SK-N-SH (cell line): ENCODE measurements around the gene TGM5. TPM values are rescaled to one million over a fixed set of nuclear protein-coding genes. Genes with fewer than 3 reads are reported as not detected.
A peak's percentile ranks its signal among the peaks of the same experiment; 100 is the strongest.

Experiments
- CTCF ChIA-PET: fragments of 300-600, 350-600 bp; formaldehyde crosslinking; extraction: SDS; loops from one replicate; lab custom pipeline; 2021; lab: Yijun Ruan, JAX
- POLR2A ChIA-PET: fragments of 350-600 bp; sonication (Branson Sonifier 250); formaldehyde crosslinking; extraction: SDS; loops from one replicate; lab custom pipeline; 2020; ENCODE audit warnings: antibody characterized with exemption, inconsistent platforms; lab: Yijun Ruan, JAX
- DNase-seq: peaks from one replicate; pipeline ENCODE4 v3.0.0; 2012
- H2AFZ ChIP-seq: fragments of 200-600 bp; sonication (generic); 2 replicates; pipeline ENCODE4 v1.8.1; 2016; ENCODE audit warnings: antibody characterized with exemption, mild to moderate bottlenecking, low read depth
- H3F3A ChIP-seq: fragments of 200-600 bp; sonication (generic); replicated peaks from 2 replicates; pipeline ENCODE3; 2016; ENCODE audit warnings: antibody characterized with exemption, mild to moderate bottlenecking; ENCODE audit not compliant: insufficient read depth
- H3K27ac ChIP-seq, 2 experiments: fragments of 200-500 bp in 1 of 2; fragments of 200-600 bp in 1 of 2; sonication (Bioruptor generic) in 1 of 2; sonication (generic), shearing (Covaris generic) in 1 of 2; 2 replicates each; pipeline versions ENCODE4 v1.5.1 to v1.6.1; 2014 to 2016; ENCODE audit warnings: low read depth in 2 of 2, inconsistent platforms in 1 of 2, low read length in 1 of 2, mild to moderate bottlenecking in 1 of 2, mixed read lengths in 1 of 2
- H3K27me3 ChIP-seq: fragments of 200-600 bp; sonication (generic), shearing (Covaris generic); 2 replicates; pipeline ENCODE4 v1.6.1; 2016; ENCODE audit warnings: mixed run types; ENCODE audit not compliant: insufficient read depth
- H3K36me3 ChIP-seq, 2 experiments: fragments of 200-500 bp in 1 of 2; fragments of 200-600 bp in 1 of 2; sonication (Bioruptor generic) in 1 of 2; sonication (generic) in 1 of 2; replicated peaks in 1 of 2; 2 replicates each; pipeline versions ENCODE3 to v1.5.1; 2014 to 2016; ENCODE audit warnings: low read length in 1 of 2, mild to moderate bottlenecking in 1 of 2; ENCODE audit not compliant: insufficient read depth in 2 of 2, control insufficient read depth in 1 of 2
- H3K4me1 ChIP-seq, 2 experiments: fragments of 200-500 bp in 1 of 2; fragments of 200-600 bp in 1 of 2; sonication (Bioruptor generic) in 1 of 2; sonication (generic), shearing (Covaris generic) in 1 of 2; 2 replicates each; pipeline versions ENCODE4 v1.5.1 to v1.6.1; 2014 to 2016; ENCODE audit warnings: low read depth in 1 of 2, low read length in 1 of 2, mixed run types in 1 of 2; ENCODE audit not compliant: insufficient read depth in 2 of 2, control insufficient read depth in 1 of 2
- H3K4me2 ChIP-seq: fragments of 200-600 bp; sonication (generic), shearing (Covaris generic); 2 replicates; pipeline ENCODE4 v1.6.1; 2017; ENCODE audit warnings: mixed run types
- H3K4me3 ChIP-seq, 2 experiments: fragments of 200-500 bp in 1 of 2; fragments of 200-600 bp in 1 of 2; sonication (Bioruptor generic) in 1 of 2; sonication (generic), shearing (Covaris generic) in 1 of 2; 2 replicates each; pipeline versions ENCODE4 v1.5.1 to v1.8.1; 2014 to 2016; ENCODE audit warnings: low read depth in 2 of 2, inconsistent platforms in 1 of 2, low read length in 1 of 2, mild to moderate bottlenecking in 1 of 2, mixed read lengths in 1 of 2, moderate library complexity in 1 of 2
- H3K79me2 ChIP-seq: fragments of 200-600 bp; sonication (generic); 2 replicates; pipeline ENCODE4 v1.8.1; 2017; ENCODE audit warnings: mild to moderate bottlenecking; ENCODE audit not compliant: insufficient read depth
- H3K9ac ChIP-seq: fragments of 200-600 bp; sonication (generic); 2 replicates; pipeline ENCODE4 v1.6.1; 2017; ENCODE audit warnings: mixed run types
- H3K9me2 ChIP-seq: fragments of 200-600 bp; sonication (generic); 2 replicates; pipeline ENCODE4 v1.6.1; 2017; ENCODE audit warnings: mixed run types
- H3K9me3 ChIP-seq: fragments of 200-600 bp; sonication (generic); 2 replicates; pipeline ENCODE4 v1.6.1; 2017; ENCODE audit warnings: mixed run types, mild to moderate bottlenecking, moderate library complexity
- H4K20me1 ChIP-seq: fragments of 200-600 bp; sonication (generic); 2 replicates; pipeline ENCODE4 v1.6.1; 2017; ENCODE audit warnings: mild to moderate bottlenecking, mixed run types; ENCODE audit not compliant: insufficient read depth
- CHD2 ChIP-seq: fragments of 150-350 bp; IDR thresholded peaks from 2 replicates; pipeline ENCODE4 v1.6.1; 2018; ENCODE audit warnings: low read length; ENCODE audit not compliant: partially characterized antibody
- EP300 ChIP-seq, 2 experiments: IDR thresholded peaks; 2 replicates each; pipeline versions ENCODE4 v1.4.0 to v1.6.1; 2012; ENCODE audit warnings: borderline replicate concordance in 1 of 2, low read depth in 1 of 2, low read length in 1 of 2
- FOXM1 ChIP-seq: IDR thresholded peaks from 2 replicates; pipeline ENCODE4 v1.4.0; 2012; ENCODE audit warnings: low read depth, mild to moderate bottlenecking
- GABPA ChIP-seq: IDR thresholded peaks from 2 replicates; pipeline ENCODE4 v1.4.0; 2012; ENCODE audit warnings: low read depth, mild to moderate bottlenecking
- GATA2 ChIP-seq: sonication (generic); formaldehyde crosslinking; IDR thresholded peaks from 2 replicates; pipeline ENCODE4 v1.5.0; 2020; ENCODE audit warnings: mild to moderate bottlenecking, missing genetic modification reagents
- MEF2A ChIP-seq: IDR thresholded peaks from 2 replicates; pipeline ENCODE4 v1.4.0; 2012; ENCODE audit warnings: low read depth, borderline replicate concordance
- POLR2AphosphoS5 ChIP-seq: IDR thresholded peaks from 2 replicates; pipeline ENCODE4 v1.6.1; 2012; ENCODE audit warnings: low read depth, low read length
- RXRA ChIP-seq: IDR thresholded peaks from 2 replicates; pipeline ENCODE4 v1.4.0; 2012; ENCODE audit warnings: low read depth, mild to moderate bottlenecking, borderline replicate concordance
- WGBS: methylation state at CpG from one replicate; pipeline ENCODE4 v1.1.6; 2017; ENCODE audit warnings: low lambda C conversion rate; 5-methylcytosine and 5-hydroxymethylcytosine counted together
- polyA plus RNA-seq, 3 experiments: library from polyadenylated mRNA; depleted of rRNA; stranded (reverse); fragments of >200 nt; gene quantifications; 2 replicates each; pipeline ENCODE4 v1.2.3, GENCODE V29; 2012
- TF ChIP-seq, protein P1 (sequence below): IDR thresholded peaks from 2 replicates; pipeline ENCODE4 v1.4.0; 2012; ENCODE audit warnings: low read depth
- TF ChIP-seq, protein P2 (sequence below): IDR thresholded peaks from 2 replicates; pipeline ENCODE4 v1.4.0; 2012; ENCODE audit warnings: low read depth, borderline replicate concordance
- TF ChIP-seq, protein P3 (sequence below): IDR thresholded peaks from 2 replicates; pipeline ENCODE4; 2012
- TF ChIP-seq, protein P4 (sequence below): fragments of 200-600 bp; sonication (generic); IDR thresholded peaks from 2 replicates; pipeline ENCODE4 v1.6.1; 2017; ENCODE audit warnings: antibody characterized with exemption, mild to moderate bottlenecking, moderate library complexity
- TF ChIP-seq, protein P5 (sequence below): fragments of 150-350 bp; IDR thresholded peaks from 2 replicates; pipeline ENCODE4 v1.6.1; 2017; ENCODE audit warnings: antibody characterized with exemption, low read length, low read depth, borderline replicate concordance

TGM5 gene
- polyA plus RNA-seq, 1 of the 3 experiments (the other 2 are of a cell fraction): not detected

DNA sequence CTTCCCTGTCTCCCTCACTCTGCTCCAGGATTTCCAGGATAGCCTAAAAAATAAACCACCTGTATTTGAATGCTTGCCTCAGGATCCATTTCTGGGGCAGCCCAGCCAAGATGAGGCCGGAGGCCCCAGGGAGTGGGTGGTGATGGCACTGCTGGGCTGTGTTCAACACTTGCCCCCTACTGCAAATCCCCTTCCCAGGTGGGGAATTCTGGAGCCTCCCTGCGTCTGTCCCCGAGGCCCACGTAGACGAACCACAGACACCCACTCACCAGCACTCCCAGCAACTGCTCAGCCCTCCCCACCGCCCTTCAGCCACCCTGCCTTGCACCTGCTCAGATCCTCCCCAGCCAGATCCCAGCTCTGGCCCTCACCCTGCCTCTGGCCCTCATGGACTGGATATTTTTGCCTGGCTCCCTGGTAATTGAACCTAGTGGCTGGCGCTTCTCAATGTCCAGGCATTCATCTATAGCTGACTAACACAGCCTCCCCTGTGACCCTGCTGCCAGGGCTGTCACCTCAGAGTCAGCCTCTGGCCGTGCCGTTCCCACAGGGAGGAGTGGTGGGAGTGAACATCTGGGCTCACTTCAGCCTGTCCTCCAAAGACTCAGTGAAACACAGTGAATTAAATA is 28.8 kb downstream of the TGM5 start:
- POLR2A ChIA-PET: no interaction called here
- Histone ChIP-seq H3K9me2 (no peaks in the 10 kb centered on the region), H3K36me3 (no peaks in the 10 kb centered on the region), H3K27ac (no peak overlapping the region), H3K27me3 (peaks cover 5% of the 10 kb centered on the region; the same call in 1 of the 2 replicates), H4K20me1 (no peaks in the 10 kb centered on the region), H3K79me2 (no peaks in the 10 kb centered on the region), H3K9me3 (no peaks in the 10 kb centered on the region), H3F3A (no peaks in the 10 kb centered on the region), H3K4me2 (no peak overlapping the region), H3K9ac (no peak overlapping the region), H2AFZ (no peak overlapping the region), H3K4me1 (peaks cover 0 to 10% of the 10 kb centered on the region in 2 experiments; a peak in 1 of 4 replicates), H3K4me3 (no peak overlapping the region)
- CTCF ChIA-PET: interaction anchor here (0.7 to 2.1 kb wide), 3 partner anchors 9 to 48 kb away, joined by 3 to 8 read pairs (median 5); no protein-coding TSS in a partner anchor
- WGBS: 30% methylated on average over 6 of the region's 9 CpGs
- TF ChIP-seq, protein P1, sequence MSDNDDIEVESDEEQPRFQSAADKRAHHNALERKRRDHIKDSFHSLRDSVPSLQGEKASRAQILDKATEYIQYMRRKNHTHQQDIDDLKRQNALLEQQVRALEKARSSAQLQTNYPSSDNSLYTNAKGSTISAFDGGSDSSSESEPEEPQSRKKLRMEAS: no peak
- TF ChIP-seq, protein P2, sequence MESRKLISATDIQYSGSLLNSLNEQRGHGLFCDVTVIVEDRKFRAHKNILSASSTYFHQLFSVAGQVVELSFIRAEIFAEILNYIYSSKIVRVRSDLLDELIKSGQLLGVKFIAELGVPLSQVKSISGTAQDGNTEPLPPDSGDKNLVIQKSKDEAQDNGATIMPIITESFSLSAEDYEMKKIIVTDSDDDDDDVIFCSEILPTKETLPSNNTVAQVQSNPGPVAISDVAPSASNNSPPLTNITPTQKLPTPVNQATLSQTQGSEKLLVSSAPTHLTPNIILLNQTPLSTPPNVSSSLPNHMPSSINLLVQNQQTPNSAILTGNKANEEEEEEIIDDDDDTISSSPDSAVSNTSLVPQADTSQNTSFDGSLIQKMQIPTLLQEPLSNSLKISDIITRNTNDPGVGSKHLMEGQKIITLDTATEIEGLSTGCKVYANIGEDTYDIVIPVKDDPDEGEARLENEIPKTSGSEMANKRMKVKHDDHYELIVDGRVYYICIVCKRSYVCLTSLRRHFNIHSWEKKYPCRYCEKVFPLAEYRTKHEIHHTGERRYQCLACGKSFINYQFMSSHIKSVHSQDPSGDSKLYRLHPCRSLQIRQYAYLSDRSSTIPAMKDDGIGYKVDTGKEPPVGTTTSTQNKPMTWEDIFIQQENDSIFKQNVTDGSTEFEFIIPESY: no peak
- TF ChIP-seq, protein P3, sequence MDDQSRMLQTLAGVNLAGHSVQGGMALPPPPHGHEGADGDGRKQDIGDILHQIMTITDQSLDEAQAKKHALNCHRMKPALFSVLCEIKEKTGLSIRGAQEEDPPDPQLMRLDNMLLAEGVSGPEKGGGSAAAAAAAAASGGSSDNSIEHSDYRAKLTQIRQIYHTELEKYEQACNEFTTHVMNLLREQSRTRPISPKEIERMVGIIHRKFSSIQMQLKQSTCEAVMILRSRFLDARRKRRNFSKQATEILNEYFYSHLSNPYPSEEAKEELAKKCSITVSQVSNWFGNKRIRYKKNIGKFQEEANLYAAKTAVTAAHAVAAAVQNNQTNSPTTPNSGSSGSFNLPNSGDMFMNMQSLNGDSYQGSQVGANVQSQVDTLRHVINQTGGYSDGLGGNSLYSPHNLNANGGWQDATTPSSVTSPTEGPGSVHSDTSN: no peak
- TF ChIP-seq, protein P4, sequence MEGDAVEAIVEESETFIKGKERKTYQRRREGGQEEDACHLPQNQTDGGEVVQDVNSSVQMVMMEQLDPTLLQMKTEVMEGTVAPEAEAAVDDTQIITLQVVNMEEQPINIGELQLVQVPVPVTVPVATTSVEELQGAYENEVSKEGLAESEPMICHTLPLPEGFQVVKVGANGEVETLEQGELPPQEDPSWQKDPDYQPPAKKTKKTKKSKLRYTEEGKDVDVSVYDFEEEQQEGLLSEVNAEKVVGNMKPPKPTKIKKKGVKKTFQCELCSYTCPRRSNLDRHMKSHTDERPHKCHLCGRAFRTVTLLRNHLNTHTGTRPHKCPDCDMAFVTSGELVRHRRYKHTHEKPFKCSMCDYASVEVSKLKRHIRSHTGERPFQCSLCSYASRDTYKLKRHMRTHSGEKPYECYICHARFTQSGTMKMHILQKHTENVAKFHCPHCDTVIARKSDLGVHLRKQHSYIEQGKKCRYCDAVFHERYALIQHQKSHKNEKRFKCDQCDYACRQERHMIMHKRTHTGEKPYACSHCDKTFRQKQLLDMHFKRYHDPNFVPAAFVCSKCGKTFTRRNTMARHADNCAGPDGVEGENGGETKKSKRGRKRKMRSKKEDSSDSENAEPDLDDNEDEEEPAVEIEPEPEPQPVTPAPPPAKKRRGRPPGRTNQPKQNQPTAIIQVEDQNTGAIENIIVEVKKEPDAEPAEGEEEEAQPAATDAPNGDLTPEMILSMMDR: no peak
- TF ChIP-seq EP300 (IDR thresholded peaks at IDR 0.05; ENCODE audit: borderline replicate concordance in 1 of 2, low read depth in 1 of 2, low read length in 1 of 2) (no peak), FOXM1 (no peak), GATA2 (CRISPR knock-in tag) (no peak), RXRA (no peak), GABPA (no peak), POLR2AphosphoS5 (no peak), MEF2A (no peak), CHD2 (no peak)
- TF ChIP-seq, protein P5, sequence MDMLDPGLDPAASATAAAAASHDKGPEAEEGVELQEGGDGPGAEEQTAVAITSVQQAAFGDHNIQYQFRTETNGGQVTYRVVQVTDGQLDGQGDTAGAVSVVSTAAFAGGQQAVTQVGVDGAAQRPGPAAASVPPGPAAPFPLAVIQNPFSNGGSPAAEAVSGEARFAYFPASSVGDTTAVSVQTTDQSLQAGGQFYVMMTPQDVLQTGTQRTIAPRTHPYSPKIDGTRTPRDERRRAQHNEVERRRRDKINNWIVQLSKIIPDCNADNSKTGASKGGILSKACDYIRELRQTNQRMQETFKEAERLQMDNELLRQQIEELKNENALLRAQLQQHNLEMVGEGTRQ: no peak
- peak; percentile 42 for DNase-seq
